Stimulated activated naive CD8-positive, alpha-beta T cell treated with anti-CD3 and anti-CD28 coated beads, Interleukin-15, Interleukin-2, amounts not matched to agents 100 ng/mL and 50 ng/mL, for 24 hours (primary cell): ENCODE data around the gene LIPN.

Source experiments
- H3K27ac Mint-ChIP-seq: one replicate; pipeline ENCODE4 v1.8.0; 2021; ENCODE audit warnings: mild to moderate bottlenecking, mixed read lengths
- H3K27me3 Mint-ChIP-seq: one replicate; pipeline ENCODE4 v1.8.0; 2021; ENCODE audit warnings: mixed read lengths
- H3K36me3 Mint-ChIP-seq: one replicate; pipeline ENCODE4 v1.8.0; 2021; ENCODE audit warnings: low read depth, mixed read lengths
- H3K4me1 Mint-ChIP-seq: one replicate; pipeline ENCODE4 v1.8.0; 2021; ENCODE audit warnings: low read depth, mixed read lengths
- H3K4me3 Mint-ChIP-seq: one replicate; pipeline ENCODE4 v1.8.0; 2021; ENCODE audit warnings: mild to moderate bottlenecking, mixed read lengths
- H3K9me3 Mint-ChIP-seq: one replicate; pipeline ENCODE4 v1.8.0; 2021; ENCODE audit warnings: mixed read lengths

The LIPN gene

DNA sequence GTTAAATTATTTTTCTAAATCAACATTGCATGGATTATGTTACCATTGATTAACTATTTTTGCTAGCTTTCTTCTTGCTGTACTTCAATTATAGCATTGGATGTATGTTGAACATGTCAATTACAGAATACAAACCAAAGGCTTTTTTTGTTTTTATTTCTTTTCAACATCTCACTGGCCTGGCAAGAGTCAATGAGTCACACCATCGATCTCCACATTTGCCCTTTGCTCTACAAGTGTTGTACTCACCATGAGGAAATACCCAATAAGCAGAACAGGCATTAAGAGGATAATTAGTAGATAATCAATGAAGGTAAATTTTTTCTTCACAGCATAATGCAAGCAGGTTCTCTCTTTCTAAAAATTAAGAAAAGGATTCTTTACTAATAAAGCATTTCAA is 68.5 kb downstream of the LIPN start:
- no peaks in the 10 kb centered on the region for H3K36me3 Mint-ChIP-seq
- H3K4me3 Mint-ChIP-seq, result no peak overlapping the region
- H3K27me3 Mint-ChIP-seq, result peaks cover 6% of the 10 kb centered on the region
- H3K4me1 Mint-ChIP-seq, result peaks cover 72% of the 10 kb centered on the region
- H3K9me3 Mint-ChIP-seq, result peaks cover 4% of the 10 kb centered on the region
- H3K27ac Mint-ChIP-seq, result peak overlapping the region; percentile 7
